Neural progenitor cell (in vitro differentiated cells): ENCODE data around the gene LINC01488.

Source experiments
- EZH2 ChIP-seq: fragments of 200-600 bp; sonication (generic); IDR thresholded peaks from 2 replicates; pipeline ENCODE4 v1.6.1; 2017; ENCODE audit warnings: antibody characterized with exemption, mild to moderate bottlenecking, moderate library complexity
- TF ChIP-seq, protein P1 (sequence below): fragments of 200-600 bp; sonication (generic); IDR thresholded peaks from 2 replicates; pipeline ENCODE4 v1.5.1; 2017; ENCODE audit warnings: antibody characterized with exemption, mild to moderate bottlenecking

GRCh38 chr11:69541001-69541285, 59.5 kb downstream of the LINC01488 start:
- TF ChIP-seq, protein P1, sequence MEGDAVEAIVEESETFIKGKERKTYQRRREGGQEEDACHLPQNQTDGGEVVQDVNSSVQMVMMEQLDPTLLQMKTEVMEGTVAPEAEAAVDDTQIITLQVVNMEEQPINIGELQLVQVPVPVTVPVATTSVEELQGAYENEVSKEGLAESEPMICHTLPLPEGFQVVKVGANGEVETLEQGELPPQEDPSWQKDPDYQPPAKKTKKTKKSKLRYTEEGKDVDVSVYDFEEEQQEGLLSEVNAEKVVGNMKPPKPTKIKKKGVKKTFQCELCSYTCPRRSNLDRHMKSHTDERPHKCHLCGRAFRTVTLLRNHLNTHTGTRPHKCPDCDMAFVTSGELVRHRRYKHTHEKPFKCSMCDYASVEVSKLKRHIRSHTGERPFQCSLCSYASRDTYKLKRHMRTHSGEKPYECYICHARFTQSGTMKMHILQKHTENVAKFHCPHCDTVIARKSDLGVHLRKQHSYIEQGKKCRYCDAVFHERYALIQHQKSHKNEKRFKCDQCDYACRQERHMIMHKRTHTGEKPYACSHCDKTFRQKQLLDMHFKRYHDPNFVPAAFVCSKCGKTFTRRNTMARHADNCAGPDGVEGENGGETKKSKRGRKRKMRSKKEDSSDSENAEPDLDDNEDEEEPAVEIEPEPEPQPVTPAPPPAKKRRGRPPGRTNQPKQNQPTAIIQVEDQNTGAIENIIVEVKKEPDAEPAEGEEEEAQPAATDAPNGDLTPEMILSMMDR = no peak
- TF ChIP-seq EZH2 = no peak
